Measurements from ENCODE around the gene SLC25A45. TPM values are rescaled to one million over a fixed set of nuclear protein-coding genes. Genes with fewer than 3 reads are reported as not detected.

SLC25A45 gene
- total RNA-seq, 2 donors from 2014 or later, result 52.4 to 67.2 TPM

GRCh38 chr11:65392186-65392829 lies 9.9 kb upstream of the SLC25A45 start:
- H3K9me3 ChIP-seq, result no peaks in the 10 kb centered on the region
- peaks cover 48% of the 10 kb centered on the region for H3K4me1 ChIP-seq
- intact Hi-C loops (cut with DNase I), result no loop called here
- WGBS, 2 donors, result 68 to 83% methylated on average over 8 to 11 of the region's 13 CpGs
- DNase-seq (no peak), ATAC-seq (no peak)
- peaks cover 0 to 6% of the 10 kb centered on the region in 2 donors for H3K36me3 ChIP-seq (replicated peaks in 1 of 2; ENCODE audit: insufficient read depth in 1 of 2, low read depth in 2 of 2)
- H3K27ac ChIP-seq, result peak overlapping the region in 2 of 4 donors; percentile 34 to 83
- TF ChIP-seq CTCF (IDR thresholded peaks at IDR 0.05), result no peak
- TF ChIP-seq POLR2A (IDR thresholded peaks at IDR 0.05), result no peak
- H3K4me3 ChIP-seq, result no peak overlapping the region
- no peaks in the 10 kb centered on the region for H3K27me3 ChIP-seq

- ATAC-seq (peak; percentile 6), DNase-seq (no peak)
- Histone ChIP-seq H3K9me3 (no peaks in the 10 kb centered on the region), H3K27me3 (no peaks in the 10 kb centered on the region), H3K27ac (peak overlapping the region; percentile 12 to 83 (median 67)), H3K4me3 (no peak overlapping the region), H3K36me3 (replicated peaks in 1 of 2; ENCODE audit: insufficient read depth in 1 of 2, low read depth in 2 of 2) (peaks cover 0 to 1% of the 10 kb centered on the region in 2 donors), H3K4me1 (peaks cover 57% of the 10 kb centered on the region)
- intact Hi-C loops (cut with DNase I), result no loop called here
- 53 to 63% methylated on average over 7 of the region's 9 CpGs for WGBS, 2 donors
- TF ChIP-seq CTCF (IDR thresholded peaks at IDR 0.05), result no peak
- TF ChIP-seq POLR2A (IDR thresholded peaks at IDR 0.05), result no peak
These were observed 8.6 kb upstream of the SLC25A45 start for GRCh38 chr11:65390996-65391395.

- Histone ChIP-seq H3K27me3 (no peaks in the 10 kb centered on the region), H3K36me3 (replicated peaks in 1 of 2; ENCODE audit: insufficient read depth in 1 of 2, low read depth in 2 of 2) (no peaks in the 10 kb centered on the region)
These were observed 7.9 kb upstream of the SLC25A45 start for GRCh38 chr11:65390099-65390941.

GRCh38 chr11:65389294-65389980 lies 7.0 kb upstream of the SLC25A45 start:
- no peaks in the 10 kb centered on the region for H3K9me3 ChIP-seq
- peak overlapping the region; percentile 25 to 83 (median 67) for H3K27ac ChIP-seq
- H3K4me3 ChIP-seq, result no peak overlapping the region
- ATAC-seq (no peak), DNase-seq (peak in 1 of 4 donors; percentile 22)
- H3K27me3 ChIP-seq, result no peaks in the 10 kb centered on the region
- H3K36me3 ChIP-seq (replicated peaks in 1 of 2; ENCODE audit: insufficient read depth in 1 of 2, low read depth in 2 of 2), result no peaks in the 10 kb centered on the region
- intact Hi-C loops (cut with DNase I), result no loop called here
- 88 to 90% methylated on average over 8 to 20 of the region's 20 CpGs for WGBS, 2 donors
- peaks cover 71% of the 10 kb centered on the region for H3K4me1 ChIP-seq
- TF ChIP-seq CTCF (IDR thresholded peaks at IDR 0.05), result no peak
- no peak for TF ChIP-seq POLR2A (IDR thresholded peaks at IDR 0.05)

More at GRCh38 chr11:65390099-65390941, 7.9 kb upstream of the SLC25A45 start:
- intact Hi-C loops (cut with DNase I), result no loop called here
- no peaks in the 10 kb centered on the region for H3K9me3 ChIP-seq
- H3K4me3 ChIP-seq, result no peak overlapping the region
- H3K27ac ChIP-seq, result peak overlapping the region; percentile 25 to 83 (median 67)
- WGBS, 2 donors, result 59 to 74% methylated on average over 13 to 21 of the region's 21 CpGs
- H3K4me1 ChIP-seq, result peaks cover 64% of the 10 kb centered on the region
- ATAC-seq, result peak; percentile 11
- DNase-seq, result peak in 1 of 4 donors; percentile 40
- TF ChIP-seq POLR2A (IDR thresholded peaks at IDR 0.05) (peak in 2 of 3 donors; percentile 19 to 37), CTCF (IDR thresholded peaks at IDR 0.05) (no peak)
